ENCODE data around the gene SKOR1.

The SKOR1 gene

GRCh38 chr15:67832031-67832551 is 6.8 kb downstream of the SKOR1 start:
- no peak for DNase-seq (ENCODE audit: low spot score)
- FAIRE-seq = no peak

GRCh38 chr15:67832897-67833709 is 7.8 kb downstream of the SKOR1 start:
- DNase-seq (ENCODE audit: low spot score) (no peak), FAIRE-seq (no peak)

DNA sequence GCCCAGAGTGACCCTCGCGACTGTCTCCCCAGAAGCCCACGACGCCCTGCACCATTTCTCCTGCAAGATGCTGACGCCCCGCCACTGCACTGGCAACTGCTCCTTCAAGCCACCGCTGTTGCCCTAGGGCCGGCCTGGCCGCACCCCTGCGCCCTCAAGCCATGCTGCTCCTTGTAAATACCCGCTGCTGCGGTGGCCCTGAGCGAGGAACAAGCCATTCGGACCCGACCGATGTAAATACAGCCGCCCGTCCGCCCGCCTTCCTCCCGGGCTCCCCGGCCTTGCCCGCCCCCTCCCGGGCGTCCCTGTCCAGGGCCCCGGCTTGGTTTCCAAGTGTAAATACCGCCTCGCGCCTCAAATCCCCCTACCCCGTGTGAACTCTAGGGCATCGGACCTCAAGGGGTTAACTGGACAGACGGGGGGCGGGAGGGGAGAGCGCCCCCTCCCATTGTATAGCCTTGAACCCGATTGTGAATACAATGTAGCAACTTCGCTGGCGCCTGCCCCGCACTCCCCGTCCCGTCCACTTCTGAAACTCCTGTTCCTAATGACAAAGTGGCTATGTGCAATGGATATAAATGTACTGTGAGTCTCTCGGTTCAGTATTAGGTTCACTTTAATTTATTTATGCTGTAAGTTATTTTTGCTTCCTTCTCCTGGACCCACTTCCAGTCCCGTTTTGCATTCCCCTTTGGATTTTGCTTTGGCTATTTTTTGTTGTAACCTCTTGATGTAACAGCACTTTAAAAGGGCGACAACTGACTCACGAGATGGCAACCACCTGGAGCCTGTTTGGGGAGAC is 8.6 kb downstream of the SKOR1 start:
- DNase-seq (ENCODE audit: low spot score) = peak; percentile 73

DNA sequence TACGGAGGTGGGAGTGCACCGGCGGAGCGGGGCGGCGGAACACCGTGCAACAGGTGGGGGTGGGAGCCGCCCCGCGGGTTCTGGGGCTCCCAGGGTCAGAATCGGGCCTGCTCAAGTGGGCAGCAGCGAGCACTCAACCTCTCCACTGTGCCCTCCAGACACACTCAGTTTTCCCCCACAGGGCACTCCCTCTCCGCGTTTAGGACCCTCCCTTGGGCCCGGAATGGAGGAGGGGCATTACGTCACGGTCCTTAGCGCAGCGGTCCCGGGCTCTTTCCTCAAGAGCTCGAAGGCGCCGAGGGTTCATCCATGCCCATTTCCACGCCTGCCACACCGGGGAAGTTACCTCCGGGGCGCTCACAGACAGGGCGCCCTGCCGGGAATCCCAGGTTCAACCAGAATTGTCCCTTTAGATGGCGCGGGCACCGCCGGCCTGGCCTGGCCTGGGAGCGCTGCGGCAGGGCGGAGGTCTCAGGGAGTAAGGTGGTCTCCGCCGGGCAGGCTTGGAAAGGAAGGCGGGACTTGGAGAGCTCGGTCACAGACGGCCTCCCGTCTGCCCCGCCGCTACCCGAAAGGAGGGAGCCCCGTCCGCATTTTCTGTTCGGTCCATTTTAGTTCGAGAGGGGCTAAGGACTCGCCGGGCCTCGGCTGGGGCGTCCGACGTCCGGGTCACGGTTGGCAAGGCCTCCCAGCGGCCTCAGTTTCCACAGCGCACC is 9.4 kb downstream of the SKOR1 start:
- DNase-seq (ENCODE audit: low spot score) (no peak), FAIRE-seq (no peak)

More for the DNA sequence above, 8.6 kb downstream of the SKOR1 start:
- peak; percentile 27 for FAIRE-seq

- DNase-seq (ENCODE audit: low spot score) = no peak
- no peak for FAIRE-seq
Observed at GRCh38 chr15:67835297-67836133, 10.2 kb downstream of the SKOR1 start.

- DNase-seq (ENCODE audit: low spot score) (no peak), FAIRE-seq (no peak)
Observed at GRCh38 chr15:67836134-67836455, 10.8 kb downstream of the SKOR1 start.

DNA sequence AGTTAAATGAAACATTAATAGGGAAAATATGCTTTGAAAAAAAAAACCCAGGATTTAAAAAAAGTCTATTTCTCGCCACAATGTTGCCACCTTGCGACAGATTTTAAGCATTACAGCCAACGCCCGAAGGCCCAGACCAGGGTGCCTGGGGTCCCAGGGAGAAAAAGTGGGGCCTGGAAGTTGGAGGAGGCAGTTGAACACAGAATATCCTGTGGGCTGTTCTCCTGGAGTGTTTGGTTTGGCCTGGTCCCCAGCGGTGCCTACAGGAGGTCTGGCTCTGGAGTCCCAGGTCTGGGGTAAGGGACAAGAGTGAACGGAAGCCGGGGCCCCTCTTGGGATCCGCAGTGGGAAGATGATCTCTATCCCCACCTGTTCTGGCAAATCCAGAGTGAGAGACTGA is 11.2 kb downstream of the SKOR1 start:
- peak; percentile 64 for DNase-seq (ENCODE audit: low spot score)

GRCh38 chr15:67836955-67837354 is 11.6 kb downstream of the SKOR1 start:
- DNase-seq (ENCODE audit: low spot score) = no peak
- FAIRE-seq = no peak

More for the DNA sequence above, 11.2 kb downstream of the SKOR1 start:
- no peak for FAIRE-seq

DNA sequence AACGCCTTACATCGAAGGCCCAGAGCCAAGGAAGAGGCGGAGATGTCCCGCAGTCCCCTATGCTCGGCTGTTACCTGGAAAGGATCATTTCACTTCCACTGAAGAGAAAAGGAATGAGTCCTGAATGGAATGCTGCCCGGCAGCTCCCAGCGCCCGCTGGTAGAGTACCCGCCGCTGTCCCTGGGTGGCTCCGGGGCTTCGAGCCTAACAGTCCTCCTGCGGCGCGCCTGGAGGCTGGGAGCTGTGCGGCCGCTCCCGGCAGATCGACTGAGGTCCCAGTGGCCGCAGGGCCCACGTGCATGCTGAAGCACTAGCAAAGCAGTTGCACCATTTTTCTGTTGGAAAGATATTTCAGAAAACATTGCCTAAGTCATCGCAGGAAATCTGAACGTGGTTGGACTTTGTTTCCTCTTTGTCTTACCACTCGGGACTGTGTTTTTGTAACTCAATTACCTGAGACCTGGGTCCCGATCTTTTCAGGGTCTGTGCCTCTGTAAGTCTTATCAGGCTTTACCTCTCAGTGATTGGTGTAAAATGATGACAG is 13.6 kb downstream of the SKOR1 start:
- DNase-seq (ENCODE audit: low spot score) (no peak), FAIRE-seq (no peak)

DNA sequence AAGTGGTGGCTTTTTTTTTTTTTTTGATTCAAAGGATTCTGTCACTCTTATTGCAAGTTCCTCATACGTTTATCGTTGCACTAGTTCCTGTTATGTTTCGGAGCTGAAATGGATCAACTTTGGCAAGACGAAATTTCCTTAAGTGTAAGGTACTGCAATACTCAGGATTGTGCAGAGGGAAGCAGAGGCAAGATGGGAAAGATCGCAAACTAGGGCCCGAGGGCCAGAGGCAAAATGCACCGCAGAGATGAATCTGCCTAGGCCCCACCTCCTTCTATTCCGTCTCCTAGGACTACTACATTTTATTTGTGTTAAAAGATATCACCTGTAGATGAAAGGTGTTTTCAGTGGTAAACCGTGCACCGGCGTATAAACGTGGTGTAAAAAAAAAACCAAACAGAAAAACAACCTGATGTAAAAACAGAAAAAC is 14.2 kb downstream of the SKOR1 start:
- FAIRE-seq = no peak
- peak; percentile 72 for DNase-seq (ENCODE audit: low spot score)

- peak; percentile 90 for FAIRE-seq
Observed at GRCh38 chr15:67839929-67840748, 14.8 kb downstream of the SKOR1 start, which contains the start of gene RNU6-1. Gene RNU6-1, minus strand, starts transcription at chr15:67840045.

GRCh38 chr15:67840749-67841512 is 15.6 kb downstream of the SKOR1 start:
- FAIRE-seq (peak; percentile 5), DNase-seq (ENCODE audit: low spot score) (peak; percentile 63)

More at GRCh38 chr15:67839929-67840748, 14.8 kb downstream of the SKOR1 start, which contains the start of gene RNU6-1:
- peak; percentile 95 for DNase-seq (ENCODE audit: low spot score)

GRCh38 chr15:67841513-67841762 is 16.1 kb downstream of the SKOR1 start:
- FAIRE-seq (no peak), DNase-seq (ENCODE audit: low spot score) (no peak)

DNA sequence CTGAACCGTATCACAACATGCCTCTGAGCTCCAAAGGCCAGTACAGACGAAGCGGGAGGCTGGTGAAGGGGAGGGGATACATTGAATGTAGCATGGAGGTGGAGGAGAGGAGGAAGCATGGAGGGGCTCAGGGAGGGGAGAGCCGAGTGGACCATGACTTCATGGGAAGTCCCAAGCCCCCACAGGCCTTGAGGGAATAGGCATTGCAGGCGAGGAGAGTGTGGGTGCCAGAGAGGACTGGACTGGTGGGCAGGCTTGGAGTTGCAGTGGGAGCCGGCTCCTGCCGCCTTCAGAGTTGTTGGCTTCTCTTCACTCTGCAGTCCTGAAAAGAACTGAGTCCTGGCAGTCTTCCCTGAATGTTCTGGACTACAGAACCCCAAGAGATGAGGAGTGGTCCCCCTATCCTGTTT is 17.8 kb downstream of the SKOR1 start:
- DNase-seq (ENCODE audit: low spot score) (no peak), FAIRE-seq (no peak)

- FAIRE-seq (no peak), DNase-seq (ENCODE audit: low spot score) (no peak)
Observed at GRCh38 chr15:67843571-67844387, 18.5 kb downstream of the SKOR1 start.

- DNase-seq (ENCODE audit: low spot score) (no peak), FAIRE-seq (no peak)
Observed at GRCh38 chr15:67845974-67846373, 20.7 kb downstream of the SKOR1 start.

DNA sequence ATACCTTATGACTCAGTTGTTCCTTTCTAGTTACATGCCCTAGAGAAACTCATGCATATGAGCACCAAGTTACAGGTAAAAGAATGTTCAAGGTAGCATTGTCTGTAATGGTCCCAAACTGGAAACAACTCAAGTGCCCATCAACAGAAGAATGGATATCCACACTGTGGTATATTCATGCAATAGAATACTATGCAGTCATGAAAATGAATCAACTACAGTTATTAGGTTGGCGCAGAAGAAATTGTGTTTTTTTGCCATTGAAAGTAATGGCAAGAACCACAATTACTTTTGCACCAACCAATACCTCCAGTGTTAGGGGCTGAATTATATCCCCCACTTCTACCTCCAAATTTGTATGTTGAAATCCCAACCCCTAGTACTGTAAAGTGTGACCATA is 24.2 kb downstream of the SKOR1 start:
- FAIRE-seq (no peak), DNase-seq (ENCODE audit: low spot score) (no peak)

- no peak for DNase-seq (ENCODE audit: low spot score)
- FAIRE-seq = no peak
Observed at GRCh38 chr15:67850336-67850735, 25.0 kb downstream of the SKOR1 start.

Measured in urothelium cell line (cell line).